Stimulated activated CD4-positive, alpha-beta T cell treated with anti-CD3 and anti-CD28 coated beads, Interleukin-1b, Interleukin-23, amount 100 ng/mL, for 24 hours (primary cell): ENCODE data around the gene KIF5B.
"Not testable (repeated sequence)": the region's sequence is repeated elsewhere in the genome, so short reads cannot be mapped to it uniquely, and the experiment has no call there.

Source experiments
- DNase-seq, 4 experiments: peaks; one replicate each; pipeline ENCODE4 v3.0.0-alpha.2; 2020; ENCODE audit warnings: low read depth in 4 of 4, low spot score in 1 of 4

The KIF5B gene

GRCh38 chr10:32056136-32057035 lies at the start of gene KIF5B:
Gene KIF5B, minus strand, starts transcription at chr10:32056425. Its CDS starts 452 bp downstream, at chr10:32055973.
- DNase-seq = peak; percentile 65 to 84 (median 80)

- no peak for DNase-seq
Measured at GRCh38 chr10:32105782-32106382, 49.7 kb upstream of the KIF5B start.

GRCh38 chr10:32104622-32105509 lies 48.6 kb upstream of the KIF5B start:
- DNase-seq = no peak

GRCh38 chr10:32104181-32104580 lies 48.0 kb upstream of the KIF5B start:
- DNase-seq = no peak

GRCh38 chr10:32103721-32104120 lies 47.5 kb upstream of the KIF5B start:
- DNase-seq = no peak

GRCh38 chr10:32098566-32099259 lies 42.5 kb upstream of the KIF5B start:
- not testable (repeated sequence) for DNase-seq

- DNase-seq = no peak
Measured at GRCh38 chr10:32095116-32095733, 39.0 kb upstream of the KIF5B start.

- DNase-seq = no peak
Measured at GRCh38 chr10:32093650-32094049, 37.4 kb upstream of the KIF5B start.

GRCh38 chr10:32091046-32091445 lies 34.8 kb upstream of the KIF5B start:
- DNase-seq = no peak

- DNase-seq = no peak
Measured at GRCh38 chr10:32084185-32084851, 28.1 kb upstream of the KIF5B start.

- no peak for DNase-seq
Measured at GRCh38 chr10:32077896-32078485, 21.8 kb upstream of the KIF5B start.

GRCh38 chr10:32073659-32074058 lies 17.4 kb upstream of the KIF5B start:
- DNase-seq = no peak

GRCh38 chr10:32073128-32073527 lies 16.9 kb upstream of the KIF5B start:
- no peak for DNase-seq

GRCh38 chr10:32072025-32072800 lies 16.0 kb upstream of the KIF5B start:
- DNase-seq = no peak

GRCh38 chr10:32070645-32071044 lies 14.4 kb upstream of the KIF5B start:
- no peak for DNase-seq

- no peak for DNase-seq
Measured at GRCh38 chr10:32068569-32068968, 12.3 kb upstream of the KIF5B start.

- not testable (repeated sequence) for DNase-seq
Measured at GRCh38 chr10:32067931-32068330, 11.7 kb upstream of the KIF5B start.

GRCh38 chr10:32065856-32066255 lies 9.6 kb upstream of the KIF5B start:
- DNase-seq = no peak

- DNase-seq = no peak
Measured at GRCh38 chr10:32061440-32061839, 5.2 kb upstream of the KIF5B start.
